ENCODE results near the gene OTUD3.
"Not testable (repeated sequence)": the region's sequence is repeated elsewhere in the genome, so short reads cannot be mapped to it uniquely, and the experiment has no call there.

Gene OTUD3

DNA sequence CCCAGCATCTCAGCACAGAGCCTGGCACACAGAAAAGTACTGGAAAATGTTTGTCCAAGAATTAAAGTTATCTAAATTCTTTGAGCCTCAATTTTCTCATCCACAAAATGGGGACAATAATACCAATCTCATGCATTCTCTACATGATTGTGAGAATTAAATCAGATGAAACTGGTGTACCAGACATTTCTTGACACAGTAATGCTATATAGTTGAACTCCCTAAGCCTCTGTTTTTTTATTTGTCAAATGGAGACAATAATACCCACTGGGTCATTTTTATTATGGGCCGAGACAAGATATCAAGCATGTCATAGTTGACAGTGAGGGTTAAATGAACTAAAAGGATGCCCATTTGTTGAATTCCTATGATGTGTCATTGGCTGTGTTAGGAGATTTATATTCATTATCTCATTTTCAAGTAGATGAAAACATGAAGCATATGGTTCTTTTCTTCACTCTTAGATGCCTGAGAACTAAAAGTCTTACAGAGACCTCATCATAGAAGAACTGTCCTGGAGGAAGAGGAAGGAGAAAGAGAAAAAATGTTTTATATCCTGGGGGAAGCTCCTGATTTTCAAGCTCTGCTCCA lies 17.5 kb upstream of the OTUD3 start:
- TF ChIP-seq Cebpa-rat (IDR thresholded peaks at IDR 0.05) = no peak
- Histone ChIP-seq H3K36me3 (no peaks in the 10 kb centered on the region), H3K4me3 (no peak overlapping the region), H3K4me1 (peaks cover 0 to 2% (median 0%) of the 10 kb centered on the region in 10 experiments; a peak in 1 of 20 replicates), H3K27ac (no peak overlapping the region), H3K27me3 (no peaks in the 10 kb centered on the region), H3K4me2 (no peak overlapping the region), H3K9me3 (replicated peaks in 1 of 11) (peaks cover 14 to 35% (median 18%) of the 10 kb centered on the region in 11 experiments), H3K9ac (no peak overlapping the region), H4K20me1 (no peaks in the 10 kb centered on the region)

GRCh38 chr1:19866029-19866428 lies 16.2 kb upstream of the OTUD3 start:
- H3K27me3 ChIP-seq = no peaks in the 10 kb centered on the region
- no peak overlapping the region for H3K4me3 ChIP-seq
- H3K27ac ChIP-seq = no peak overlapping the region
- no peak overlapping the region for H3K4me2 ChIP-seq
- H4K20me1 ChIP-seq = no peaks in the 10 kb centered on the region
- no peak for TF ChIP-seq Cebpa-rat (IDR thresholded peaks at IDR 0.05)
- H3K36me3 ChIP-seq = no peaks in the 10 kb centered on the region
- no peaks in the 10 kb centered on the region for H3K4me1 ChIP-seq
- H3K9ac ChIP-seq = no peak overlapping the region
- H3K9me3 ChIP-seq (replicated peaks in 1 of 11) = peaks cover 14 to 35% (median 18%) of the 10 kb centered on the region in 11 experiments

GRCh38 chr1:19866758-19867157 lies 15.4 kb upstream of the OTUD3 start:
- Histone ChIP-seq H3K4me2 (no peak overlapping the region), H3K27ac (no peak overlapping the region)
- no peak for TF ChIP-seq Cebpa-rat (IDR thresholded peaks at IDR 0.05)

DNA sequence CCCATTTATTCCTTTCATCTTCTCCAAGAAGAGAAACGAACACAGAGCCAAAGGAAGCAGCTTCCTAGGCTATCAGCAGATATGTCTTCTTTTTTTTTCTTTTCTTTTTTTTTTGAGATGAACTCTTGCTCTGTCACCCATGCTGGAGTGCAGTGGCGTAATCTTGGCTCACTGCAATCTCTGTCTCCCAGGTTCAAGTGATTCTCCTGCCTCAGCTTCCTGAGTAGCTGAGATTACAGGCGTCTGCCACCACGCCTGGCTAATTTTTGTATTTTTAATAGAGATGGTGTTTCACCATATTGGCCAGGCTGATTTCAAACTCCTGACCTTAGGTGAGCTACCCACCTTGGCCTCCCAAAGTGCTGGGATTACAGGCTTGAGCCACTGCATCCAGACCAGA lies 13.6 kb upstream of the OTUD3 start:
- not testable (repeated sequence) for H3K9ac ChIP-seq, H3K27ac ChIP-seq, H4K20me1 ChIP-seq, H3K36me3 ChIP-seq, H3K4me3 ChIP-seq, H3K27me3 ChIP-seq
- Histone ChIP-seq H3K9me3 (replicated peaks in 1 of 11) (peaks cover under 1 to 17% (median 6%) of the 10 kb centered on the region in 11 experiments; a peak in 14 of 22 replicates), H3K4me2 (peak overlapping the region in 1 of 11 experiments; percentile 4; a peak in 2 of 22 replicates), H3K4me1 (peaks cover 0 to 13% (median 5%) of the 10 kb centered on the region in 10 experiments; a peak in 9 of 20 replicates)

More at GRCh38 chr1:19866758-19867157, 15.4 kb upstream of the OTUD3 start:
- no peak overlapping the region for H3K4me3 ChIP-seq
- H3K9ac ChIP-seq = no peak overlapping the region
- H3K27me3 ChIP-seq = no peaks in the 10 kb centered on the region
- H3K9me3 ChIP-seq (replicated peaks in 1 of 11) = peaks cover 14 to 35% (median 18%) of the 10 kb centered on the region in 11 experiments
- H4K20me1 ChIP-seq = no peaks in the 10 kb centered on the region
- no peaks in the 10 kb centered on the region for H3K4me1 ChIP-seq
- no peaks in the 10 kb centered on the region for H3K36me3 ChIP-seq

- H3K9ac ChIP-seq, H3K27ac ChIP-seq, H3K36me3 ChIP-seq, H4K20me1 ChIP-seq, H3K4me3 ChIP-seq, H3K27me3 ChIP-seq, H3K4me2 ChIP-seq: not testable (repeated sequence)
- H3K4me1 ChIP-seq = peaks cover 0 to 13% (median 7%) of the 10 kb centered on the region in 10 experiments; a peak in 9 of 20 replicates
- H3K9me3 ChIP-seq (replicated peaks in 1 of 11) = peaks cover 3 to 13% (median 6%) of the 10 kb centered on the region in 11 experiments; a peak in 19 of 22 replicates
Observed at GRCh38 chr1:19869453-19869852, 12.7 kb upstream of the OTUD3 start.

DNA sequence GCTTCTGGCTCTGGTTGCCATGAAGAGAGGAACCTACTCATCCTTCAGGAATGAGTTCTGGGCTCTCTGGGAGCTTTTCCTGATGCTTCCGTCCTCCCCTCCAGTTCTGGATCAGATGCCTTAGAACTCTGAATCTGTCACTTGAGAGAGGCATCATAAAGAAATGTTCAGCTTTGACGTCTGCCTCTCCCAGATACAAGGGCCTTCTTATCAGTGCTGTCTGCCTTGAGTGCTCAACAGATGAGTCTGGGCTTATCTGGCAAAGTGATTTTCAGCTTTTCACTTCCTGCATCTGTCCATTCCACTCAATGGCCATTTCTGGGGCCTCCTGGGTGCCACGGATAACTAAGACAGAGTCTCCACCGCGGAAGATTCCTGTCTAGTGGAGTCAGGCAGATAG lies 12.3 kb upstream of the OTUD3 start:
- Histone ChIP-seq H3K36me3 (no peaks in the 10 kb centered on the region), H3K27me3 (no peaks in the 10 kb centered on the region), H3K9ac (no peak overlapping the region), H3K4me1 (peaks cover 0 to 13% (median 7%) of the 10 kb centered on the region in 10 experiments; a peak in 9 of 20 replicates), H4K20me1 (no peaks in the 10 kb centered on the region), H3K9me3 (replicated peaks in 1 of 11) (peaks cover 6 to 17% (median 9%) of the 10 kb centered on the region in 11 experiments; a peak in 19 of 22 replicates), H3K4me3 (no peak overlapping the region), H3K27ac (no peak overlapping the region), H3K4me2 (no peak overlapping the region)
- TF ChIP-seq Cebpa-rat (IDR thresholded peaks at IDR 0.05) = no peak

GRCh38 chr1:19872190-19872589 lies 10.0 kb upstream of the OTUD3 start:
- Histone ChIP-seq H3K4me1 (peaks cover 0 to 20% (median 10%) of the 10 kb centered on the region in 10 experiments; a peak in 17 of 20 replicates), H3K36me3 (no peaks in the 10 kb centered on the region), H3K4me2 (peak overlapping the region in 4 of 11 experiments; percentile 7 to 36 (median 12); a peak in 3 of 22 replicates), H3K9ac (no peak overlapping the region), H4K20me1 (no peaks in the 10 kb centered on the region), H3K27me3 (no peaks in the 10 kb centered on the region), H3K4me3 (no peak overlapping the region), H3K27ac (no peak overlapping the region), H3K9me3 (replicated peaks in 1 of 11) (peaks cover 0 to 18% (median 8%) of the 10 kb centered on the region in 11 experiments; a peak in 14 of 22 replicates)
- TF ChIP-seq Cebpa-rat (IDR thresholded peaks at IDR 0.05) = no peak

- peaks cover 11 to 34% (median 23%) of the 10 kb centered on the region in 10 experiments for H3K4me1 ChIP-seq
- H3K9ac ChIP-seq = peak overlapping the region in 2 of 11 experiments; percentile 26 to 44; a peak in 1 of 22 replicates
- no peak for TF ChIP-seq Cebpa-rat (IDR thresholded peaks at IDR 0.05)
- no peaks in the 10 kb centered on the region for H3K27me3 ChIP-seq
- H3K4me2 ChIP-seq = peak overlapping the region; percentile 19 to 62 (median 46); a peak in 21 of 22 replicates
- no peaks in the 10 kb centered on the region for H3K36me3 ChIP-seq
- no peaks in the 10 kb centered on the region for H4K20me1 ChIP-seq
- H3K9me3 ChIP-seq (replicated peaks in 1 of 11) = peaks cover 0 to 29% (median 10%) of the 10 kb centered on the region in 11 experiments; a peak in 15 of 22 replicates
- peak overlapping the region in 8 of 11 experiments; percentile 41 to 70 (median 51); a peak in 15 of 22 replicates for H3K27ac ChIP-seq
- H3K4me3 ChIP-seq = no peak overlapping the region
Observed at GRCh38 chr1:19877181-19877750, 4.9 kb upstream of the OTUD3 start.

- Histone ChIP-seq H3K27me3 (no peaks in the 10 kb centered on the region), H4K20me1 (peaks cover 0 to 7% (median 1%) of the 10 kb centered on the region in 11 experiments; a peak in 11 of 22 replicates), H3K27ac (peak overlapping the region in 8 of 11 experiments; percentile 41 to 70 (median 51); a peak in 14 of 22 replicates), H3K4me1 (peaks cover 11 to 27% (median 20%) of the 10 kb centered on the region in 10 experiments), H3K4me3 (no peak overlapping the region), H3K9ac (peak overlapping the region in 2 of 11 experiments; percentile 26 to 44; a peak in 1 of 22 replicates), H3K36me3 (no peaks in the 10 kb centered on the region), H3K4me2 (peak overlapping the region; percentile 19 to 62 (median 46); a peak in 21 of 22 replicates), H3K9me3 (replicated peaks in 1 of 11) (peaks cover 0 to 29% (median 10%) of the 10 kb centered on the region in 11 experiments; a peak in 15 of 22 replicates)
- no peak for TF ChIP-seq Cebpa-rat (IDR thresholded peaks at IDR 0.05)
Observed at GRCh38 chr1:19877821-19878636, 4.2 kb upstream of the OTUD3 start.
